Measurements from ENCODE around the gene MRPS25. TPM values are rescaled to one million over a fixed set of nuclear protein-coding genes. Genes with fewer than 3 reads are reported as not detected.

The MRPS25 gene
- total RNA-seq, 1 experiment from 2014 or later, result 58.3 TPM

- TF ChIP-seq SP1 (IDR thresholded peaks at IDR 0.05; ENCODE audit: low read depth) (no peak), TCF7L2 (IDR thresholded peaks at IDR 0.05; ENCODE audit: borderline replicate concordance, extremely low read depth, insufficient read depth, insufficient read length) (no peak)
- Histone ChIP-seq H3K79me2 (ENCODE audit: insufficient read depth, low read length) (peaks cover 98% of the 10 kb centered on the region), H3K9me2 (ENCODE audit: insufficient read depth) (no peaks in the 10 kb centered on the region), H3K9me3 (ENCODE audit: control insufficient read depth in 1 of 2, insufficient read depth in 1 of 2, low read depth in 1 of 2, low read length in 2 of 2) (no peaks in the 10 kb centered on the region), H2AFZ (ENCODE audit: low read depth, low read length, poor library complexity, severe bottlenecking) (no peak overlapping the region), H3K4me2 (ENCODE audit: low read length) (no peak overlapping the region), H3K4me3 (replicated peaks in 1 of 2; ENCODE audit: low read depth in 1 of 2, low read length in 2 of 2) (no peak overlapping the region), H3K9ac (ENCODE audit: low read length) (no peak overlapping the region), H3K27me3 (ENCODE audit: insufficient read depth, low read length) (no peaks in the 10 kb centered on the region), H3K27ac (ENCODE audit: low read depth, low read length) (no peak overlapping the region), H3K4me1 (ENCODE audit: control insufficient read depth in 1 of 2, insufficient read depth in 2 of 2, low read length in 2 of 2) (no peaks in the 10 kb centered on the region), H4K20me1 (ENCODE audit: insufficient read depth) (peaks cover 15% of the 10 kb centered on the region; the same call in 1 of the 2 replicates), H3K36me3 (ENCODE audit: control insufficient read depth in 1 of 2, insufficient read depth in 2 of 2, low read length in 2 of 2) (peaks cover 32 to 72% of the 10 kb centered on the region in 2 experiments; a peak in 3 of 4 replicates)
- CTCF ChIA-PET, result no interaction called here
- RAD21 ChIA-PET (ENCODE audit: low non-redundant PET in 1 of 2, low total read pairs in 2 of 2, uncharacterized antibody in 2 of 2, unreplicated experiment in 2 of 2), result no interaction called here
- BruUV-seq (replicated peaks), result no TSS peak
- POLR2A ChIA-PET, result no interaction called here
- intact Hi-C loops (cut with micrococcal nuclease), result no loop called here
- ATAC-seq (no peak), DNase-seq (ENCODE audit: low read depth, low spot score) (no peak)
Observed at GRCh38 chr3:15053541-15053940, 11.6 kb downstream of the MRPS25 start.

- intact Hi-C loops (cut with micrococcal nuclease), result no loop called here
- no peak overlapping the region for H3K27ac ChIP-seq (ENCODE audit: low read depth, low read length)
- H3K27me3 ChIP-seq (ENCODE audit: insufficient read depth, low read length), result no peaks in the 10 kb centered on the region
- ChIA-PET RAD21 (ENCODE audit: low non-redundant PET in 1 of 2, low total read pairs in 2 of 2, uncharacterized antibody in 2 of 2, unreplicated experiment in 2 of 2) (no interaction called here), CTCF (interaction anchor here (0.6 to 1.7 kb wide), 3 partner anchors 10 to 50 kb away, joined by 3 to 4 read pairs (median 3); no protein-coding TSS in a partner anchor), POLR2A (no interaction called here)
- H3K9me3 ChIP-seq (ENCODE audit: control insufficient read depth in 1 of 2, insufficient read depth in 1 of 2, low read depth in 1 of 2, low read length in 2 of 2), result no peaks in the 10 kb centered on the region
- no peaks in the 10 kb centered on the region for H3K9me2 ChIP-seq (ENCODE audit: insufficient read depth)
- no peak for DNase-seq (ENCODE audit: low read depth, low spot score)
- H3K9ac ChIP-seq (ENCODE audit: low read length), result no peak overlapping the region
- H3K4me2 ChIP-seq (ENCODE audit: low read length), result no peak overlapping the region
- H3K4me1 ChIP-seq (ENCODE audit: control insufficient read depth in 1 of 2, insufficient read depth in 2 of 2, low read length in 2 of 2), result no peaks in the 10 kb centered on the region
- no peak for TF ChIP-seq ZNF274 (IDR thresholded peaks at IDR 0.05; ENCODE audit: low read depth, low read length)
- TF ChIP-seq ELF1 (IDR thresholded peaks at IDR 0.05; ENCODE audit: borderline replicate concordance, low read depth), result no peak
- no peak for TF ChIP-seq SP1 (IDR thresholded peaks at IDR 0.05; ENCODE audit: low read depth)
- no peak for TF ChIP-seq POLR2AphosphoS5 (IDR thresholded peaks at IDR 0.05; ENCODE audit: low read depth, low read length)
- H3K36me3 ChIP-seq (ENCODE audit: control insufficient read depth in 1 of 2, insufficient read depth in 2 of 2, low read length in 2 of 2), result peaks cover 37 to 73% of the 10 kb centered on the region in 2 experiments; a peak in 3 of 4 replicates
- peaks cover 15% of the 10 kb centered on the region; the same call in 1 of the 2 replicates for H4K20me1 ChIP-seq (ENCODE audit: insufficient read depth)
- peaks cover 98% of the 10 kb centered on the region for H3K79me2 ChIP-seq (ENCODE audit: insufficient read depth, low read length)
- BruUV-seq (replicated peaks), result no TSS peak
- no peak overlapping the region for H3K4me3 ChIP-seq (replicated peaks in 1 of 2; ENCODE audit: low read depth in 1 of 2, low read length in 2 of 2)
- H2AFZ ChIP-seq (ENCODE audit: low read depth, low read length, poor library complexity, severe bottlenecking), result no peak overlapping the region
- no peak for ATAC-seq
Observed at GRCh38 chr3:15052335-15053242, 12.5 kb downstream of the MRPS25 start.
